Activated CD4-positive, alpha-beta T cell treated with anti-CD3 and anti-CD28 coated beads, Interleukin-2, amount 50 U/mL, for 1 hour (primary cell): ENCODE measurements around the gene CCDC171.

Experiments used
- DNase-seq: peaks from one replicate; pipeline ENCODE4 v3.0.0-alpha.2; 2020

The CCDC171 gene

GRCh38 chr9:15901572-15901971 is 348.7 kb downstream of the CCDC171 start:
- no peak for DNase-seq

- DNase-seq: no peak
Observed at GRCh38 chr9:15909297-15909696, 356.5 kb downstream of the CCDC171 start.

- no peak for DNase-seq
Observed at GRCh38 chr9:15915711-15916110, 362.9 kb downstream of the CCDC171 start.

GRCh38 chr9:15927161-15927560 is 374.3 kb downstream of the CCDC171 start:
- no peak for DNase-seq

DNA sequence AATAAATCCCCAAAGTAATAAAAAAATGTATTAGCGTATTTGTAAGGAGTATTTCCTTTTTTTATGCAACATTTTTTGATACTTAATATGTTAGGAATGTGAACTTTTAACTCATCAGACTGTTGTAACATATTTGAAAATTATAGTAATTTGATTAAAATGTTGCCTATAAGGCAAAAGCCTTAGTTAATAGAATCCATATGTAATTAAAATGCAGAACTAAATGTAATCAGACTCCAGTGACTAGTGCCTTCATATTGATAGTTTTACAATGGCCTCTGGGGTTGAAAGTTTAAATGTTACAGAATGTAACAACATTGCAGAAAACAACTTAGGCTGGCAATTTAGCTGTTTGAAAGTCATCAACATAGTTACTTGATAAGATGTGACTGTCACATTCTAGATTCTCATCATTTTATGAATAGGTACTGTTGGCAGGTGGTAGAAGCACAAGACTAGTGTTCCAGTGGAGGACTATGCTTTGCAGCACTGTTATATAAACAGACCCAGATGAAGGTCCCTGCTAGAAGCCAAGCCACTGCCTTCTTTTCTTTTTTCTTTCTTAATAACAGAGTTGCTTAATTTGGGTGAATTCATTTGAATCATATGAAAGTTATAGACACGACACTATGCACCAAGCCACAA is 382.9 kb downstream of the CCDC171 start:
- DNase-seq: no peak

- DNase-seq: no peak
Observed at GRCh38 chr9:15936306-15936921, 383.6 kb downstream of the CCDC171 start.

GRCh38 chr9:15942831-15943424 is 390.1 kb downstream of the CCDC171 start:
- DNase-seq: no peak

DNA sequence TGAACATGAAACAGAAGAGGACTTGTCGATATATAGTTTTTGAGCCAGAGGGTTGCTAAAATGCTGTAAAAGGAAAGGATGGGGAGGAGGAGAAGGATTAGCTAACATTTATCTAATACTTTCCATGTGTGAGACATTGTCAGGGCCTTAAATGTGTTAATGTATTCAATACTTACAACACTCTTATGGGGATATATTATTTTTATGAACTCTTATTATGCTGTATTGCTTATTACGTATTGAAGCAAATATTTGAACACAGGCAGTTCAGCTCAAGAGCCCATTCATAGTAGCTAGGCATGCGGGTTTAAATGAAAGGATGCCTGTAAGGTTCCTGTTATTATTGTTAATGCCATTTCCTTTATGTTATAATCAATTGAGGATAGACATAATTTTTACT is 391.5 kb downstream of the CCDC171 start:
- DNase-seq: no peak

DNA sequence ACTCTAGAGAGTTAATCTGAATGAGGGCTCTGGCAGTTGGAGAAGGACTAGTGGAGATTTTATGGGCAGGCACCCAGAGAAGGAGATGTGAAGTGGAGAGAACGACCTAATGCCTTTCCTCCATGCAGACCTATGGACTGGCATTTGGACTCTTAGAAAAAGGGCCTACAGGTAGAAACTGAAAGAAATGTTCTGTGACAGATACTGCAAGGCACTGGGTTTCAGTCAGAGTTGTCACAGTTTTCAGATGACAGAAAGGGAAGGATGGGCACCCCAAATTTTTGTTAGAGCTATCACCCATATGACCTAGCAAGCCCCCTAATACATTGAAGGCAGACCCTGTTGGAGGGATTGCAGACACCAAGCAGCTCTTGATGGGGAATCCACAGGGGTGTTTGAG is 406.8 kb downstream of the CCDC171 start:
- no peak for DNase-seq

DNA sequence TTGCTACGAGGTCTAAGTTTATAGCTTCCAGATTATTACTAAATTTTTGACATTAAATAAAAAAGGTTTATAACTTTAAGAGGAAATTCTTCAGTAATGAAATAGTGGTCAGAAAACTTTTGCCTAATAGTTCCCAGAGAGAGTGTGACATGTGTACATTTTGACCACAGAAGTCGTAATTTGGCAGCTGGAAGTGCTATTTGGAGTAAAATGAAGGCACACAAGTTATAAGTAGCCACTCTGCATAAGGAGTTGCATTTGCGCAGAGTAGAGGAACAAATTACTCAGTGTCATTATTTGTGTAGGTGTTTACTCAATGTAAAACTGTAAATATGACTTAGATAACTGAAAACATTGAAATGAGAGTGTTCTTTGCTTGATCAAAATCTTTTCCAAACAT is 408.4 kb downstream of the CCDC171 start:
- no peak for DNase-seq

GRCh38 chr9:15965246-15965745 is 412.5 kb downstream of the CCDC171 start:
- no peak for DNase-seq

GRCh38 chr9:15966471-15966870 is 413.6 kb downstream of the CCDC171 start:
- no peak for DNase-seq

GRCh38 chr9:15967068-15967467 is 414.2 kb downstream of the CCDC171 start:
- DNase-seq: no peak

DNA sequence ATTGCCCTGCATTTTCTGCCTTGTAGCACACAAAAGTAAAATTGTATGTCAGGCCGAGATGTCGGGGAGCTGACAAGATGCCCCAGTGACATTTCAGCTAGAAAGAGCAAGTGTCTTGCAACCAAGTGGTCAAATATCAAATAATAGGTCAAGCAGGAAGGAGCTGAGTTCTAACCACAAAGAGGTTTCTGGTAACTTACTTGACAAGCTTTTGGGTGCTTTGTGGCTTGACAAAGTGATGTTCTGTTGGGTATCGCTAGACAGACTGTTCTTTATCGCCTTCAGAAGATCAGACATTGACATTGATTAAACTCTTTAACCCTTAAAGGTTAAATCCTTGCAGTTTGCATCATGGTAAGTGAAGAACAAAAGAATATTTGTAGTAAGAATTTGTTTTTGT is 419.9 kb downstream of the CCDC171 start:
- DNase-seq: no peak

DNA sequence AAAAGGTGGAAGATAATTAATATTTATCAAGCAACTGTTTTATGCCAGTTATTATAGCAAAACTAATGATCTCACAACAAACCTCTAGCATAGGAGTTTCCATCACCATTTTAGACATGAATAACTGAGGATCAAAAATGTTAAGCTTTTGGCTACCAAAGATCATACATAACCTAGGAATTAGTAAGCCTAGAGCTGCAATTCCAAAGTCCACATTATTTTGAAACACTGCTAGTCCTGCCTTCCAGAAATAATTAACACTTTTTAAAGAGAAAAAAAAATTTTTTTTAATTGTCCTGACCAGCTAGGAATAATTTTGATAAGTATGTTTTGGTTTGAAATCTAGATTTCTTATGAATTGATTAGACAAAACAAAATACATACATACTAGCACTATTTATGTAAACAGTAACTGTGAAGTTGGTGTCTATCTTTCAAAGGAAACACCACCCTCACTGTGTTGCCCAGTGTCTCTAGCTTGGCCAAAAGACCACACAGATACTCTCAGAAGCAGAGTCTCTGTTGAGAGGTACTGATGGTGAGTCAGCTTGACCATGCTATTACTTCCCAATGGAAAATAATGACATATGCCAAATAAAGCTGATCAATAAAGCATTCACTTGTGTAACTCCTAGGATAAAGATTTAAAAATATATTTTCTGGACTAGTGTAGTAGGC is 422.4 kb downstream of the CCDC171 start:
- no peak for DNase-seq

DNA sequence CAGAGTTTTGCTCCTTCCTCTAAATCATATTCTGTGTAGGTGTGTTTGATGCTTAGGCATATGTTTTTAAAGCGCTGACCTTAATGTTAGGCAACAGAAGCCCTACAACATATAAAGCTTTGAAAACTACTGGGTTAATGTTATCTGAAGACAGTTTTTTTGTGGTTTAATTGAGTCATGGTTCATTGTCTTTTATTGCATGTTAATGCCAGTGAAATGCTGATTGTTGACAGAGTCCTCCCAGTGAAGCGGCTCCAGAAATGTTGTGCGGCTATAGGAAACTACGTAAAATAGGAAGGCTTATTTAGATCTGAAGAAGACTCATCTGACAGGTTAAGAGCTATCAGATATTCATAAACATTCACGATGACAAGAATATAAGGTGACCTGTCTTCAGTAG is 424.6 kb downstream of the CCDC171 start:
- DNase-seq: no peak

DNA sequence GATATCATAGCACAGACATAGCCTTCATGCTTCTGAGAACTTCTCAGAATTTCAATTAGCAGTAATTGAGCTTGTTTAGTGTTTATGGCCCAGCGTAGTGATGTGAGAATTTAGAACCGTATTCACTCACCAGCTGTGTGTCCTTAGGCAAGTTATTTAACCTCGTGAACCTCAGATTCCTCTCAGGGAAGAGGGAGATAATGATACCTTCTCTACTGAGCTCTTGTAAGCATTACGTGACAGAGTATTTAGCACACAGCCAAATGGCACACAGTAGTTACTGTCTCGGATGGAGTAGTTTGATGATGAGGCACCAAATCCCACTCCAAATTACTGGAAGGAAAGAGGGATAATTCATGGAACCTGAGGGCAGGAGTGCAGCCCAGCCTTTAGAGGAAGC is 429.3 kb downstream of the CCDC171 start:
- no peak for DNase-seq

DNA sequence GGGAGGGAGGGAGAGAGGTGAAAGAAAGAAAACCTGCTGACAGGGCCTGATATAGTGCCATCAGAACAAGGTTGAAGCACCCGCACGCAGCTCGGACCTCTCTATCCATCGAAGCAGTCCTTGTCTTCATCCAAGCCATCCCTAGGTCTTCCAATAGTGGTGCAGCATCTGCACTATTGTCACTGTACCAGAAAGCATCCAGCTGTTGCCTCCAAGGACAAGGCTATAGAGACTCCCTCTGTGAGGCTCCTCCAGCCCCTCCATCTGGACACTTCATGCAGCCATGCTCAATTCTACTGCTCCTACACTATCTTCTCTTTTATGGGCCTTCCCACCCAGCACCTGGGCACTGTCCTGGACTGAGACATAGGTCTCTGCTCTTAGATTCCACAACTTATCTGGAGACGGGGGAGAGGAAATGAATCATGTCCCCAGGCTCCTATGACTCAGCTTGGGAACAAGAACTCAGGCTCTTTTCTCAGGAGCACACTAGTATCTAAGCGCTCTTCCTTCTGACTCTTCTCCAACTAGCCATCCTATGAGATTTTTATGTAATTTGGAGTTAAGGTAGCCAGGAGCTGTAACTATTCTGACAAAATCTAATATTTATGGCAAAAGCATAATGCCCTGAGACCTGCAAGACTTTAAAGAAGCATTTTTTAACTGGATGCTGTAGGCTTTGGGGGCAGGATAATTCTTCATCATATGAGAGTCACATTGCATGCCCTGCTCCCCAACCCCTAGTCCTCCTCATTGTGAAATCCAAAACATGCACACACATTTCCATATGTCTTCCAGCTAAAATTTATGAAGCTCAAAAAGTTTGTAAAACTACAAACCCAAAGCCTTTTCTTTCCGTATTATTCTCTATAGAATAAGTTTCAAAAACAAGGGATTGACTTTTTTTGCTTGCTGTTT is 446.8 kb downstream of the CCDC171 start:
- DNase-seq: no peak

GRCh38 chr9:16000811-16001210 is 448.0 kb downstream of the CCDC171 start:
- no peak for DNase-seq

DNA sequence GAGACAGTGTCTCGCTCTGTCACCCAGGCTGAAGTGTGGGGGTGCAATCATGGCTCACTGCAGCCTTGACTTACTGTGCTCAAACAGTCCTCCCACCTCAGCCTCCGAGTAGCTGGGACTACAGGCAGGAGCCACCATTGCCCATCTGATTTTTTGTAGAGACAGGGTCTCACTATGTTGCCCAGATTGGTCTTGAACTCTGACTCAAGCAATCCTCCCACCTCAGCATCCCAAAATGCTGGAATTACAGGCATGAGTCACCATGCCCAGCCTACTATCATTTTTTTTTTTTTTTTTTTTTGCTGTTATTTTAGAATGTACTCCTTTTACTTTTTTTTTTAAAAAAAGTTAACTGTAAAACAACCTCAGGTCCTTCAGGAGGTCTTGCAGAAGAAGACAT is 449.0 kb downstream of the CCDC171 start:
- no peak for DNase-seq

DNA sequence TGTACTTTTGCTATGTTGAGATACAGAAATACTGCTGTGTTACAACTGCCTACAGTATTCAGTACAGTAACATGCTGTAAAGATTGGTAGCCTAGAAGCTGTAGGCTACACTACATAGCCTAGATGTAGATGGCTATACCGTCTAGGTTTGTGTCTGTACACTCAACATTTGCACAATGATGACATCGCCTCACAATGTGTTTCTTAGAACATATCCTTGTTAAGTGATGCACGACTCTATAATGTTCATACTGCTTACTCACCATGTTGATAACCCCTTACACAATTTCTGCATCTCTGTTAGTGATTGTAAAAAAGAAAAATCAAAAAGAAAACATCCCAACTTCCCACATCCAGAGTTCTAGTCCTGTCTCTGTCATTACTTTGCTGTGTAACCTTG is 450.0 kb downstream of the CCDC171 start:
- no peak for DNase-seq

GRCh38 chr9:16003785-16004184 is 450.9 kb downstream of the CCDC171 start:
- DNase-seq: no peak

DNA sequence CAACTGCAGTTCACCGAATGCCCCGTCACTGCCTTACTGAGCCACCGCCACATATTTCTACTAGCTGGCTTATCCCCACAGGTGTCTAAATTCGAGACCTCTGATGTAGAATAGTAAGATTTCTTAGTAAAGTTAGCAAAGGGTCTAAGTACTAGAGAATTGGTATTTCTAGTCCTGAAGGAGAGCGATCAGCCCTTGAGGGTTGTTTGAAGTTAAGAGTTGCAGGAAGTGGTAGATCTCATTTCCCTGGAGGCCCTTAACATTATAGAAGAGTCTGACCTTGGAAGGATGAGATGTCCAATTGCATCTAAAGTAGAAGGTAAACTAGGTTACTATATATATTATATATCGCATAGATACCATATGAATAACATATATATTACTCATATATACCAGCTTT is 451.8 kb downstream of the CCDC171 start:
- no peak for DNase-seq
